ENCODE measurements around the gene PCTP.

The PCTP gene

DNA sequence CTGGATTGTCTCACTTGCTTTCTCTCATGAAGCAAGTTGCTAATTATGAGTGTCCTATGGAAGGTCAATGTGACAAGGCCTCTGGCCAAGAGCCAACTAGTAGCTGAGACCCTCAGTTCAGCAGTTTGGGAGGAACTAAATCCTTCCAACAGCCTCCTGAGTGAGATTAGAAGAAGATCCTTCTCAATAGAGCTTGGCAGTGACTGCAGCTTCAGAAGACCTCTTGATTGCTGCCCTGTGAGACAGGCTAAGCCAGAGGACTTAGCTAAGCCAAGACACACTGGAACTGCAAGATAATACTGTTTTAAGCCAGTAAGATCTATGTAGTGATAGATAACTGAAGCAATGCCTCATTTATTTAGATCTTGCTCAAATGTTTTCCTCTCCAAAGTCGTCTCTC lies 34.3 kb downstream of the PCTP start:
- H3K79me2 ChIP-seq (ENCODE audit: insufficient read depth, low read length) = no peaks in the 10 kb centered on the region
- H3K4me1 ChIP-seq (ENCODE audit: insufficient read depth, low read length, severe bottlenecking) = no peaks in the 10 kb centered on the region
- no peak overlapping the region for H3K4me3 ChIP-seq (ENCODE audit: low read depth, low read length, poor library complexity, severe bottlenecking)
- no peak overlapping the region for H3K9ac ChIP-seq (ENCODE audit: low read length)
- no peaks in the 10 kb centered on the region for H3K36me3 ChIP-seq (ENCODE audit: insufficient read depth, low read length)
- no peaks in the 10 kb centered on the region for H3K9me3 ChIP-seq (ENCODE audit: low read length)
- no peak overlapping the region for H2AFZ ChIP-seq (ENCODE audit: low read length)
- no peaks in the 10 kb centered on the region for H3F3A ChIP-seq (ENCODE audit: insufficient read depth, low read length)
- no peaks in the 10 kb centered on the region for H4K20me1 ChIP-seq (ENCODE audit: insufficient read depth, low read length)
- H3K27ac ChIP-seq (ENCODE audit: low read depth, low read length, poor library complexity, severe bottlenecking) = no peak overlapping the region
- TF ChIP-seq EZH2 (IDR thresholded peaks at IDR 0.05; ENCODE audit: borderline replicate concordance, low read length) = no peak
- TF ChIP-seq, protein P1, sequence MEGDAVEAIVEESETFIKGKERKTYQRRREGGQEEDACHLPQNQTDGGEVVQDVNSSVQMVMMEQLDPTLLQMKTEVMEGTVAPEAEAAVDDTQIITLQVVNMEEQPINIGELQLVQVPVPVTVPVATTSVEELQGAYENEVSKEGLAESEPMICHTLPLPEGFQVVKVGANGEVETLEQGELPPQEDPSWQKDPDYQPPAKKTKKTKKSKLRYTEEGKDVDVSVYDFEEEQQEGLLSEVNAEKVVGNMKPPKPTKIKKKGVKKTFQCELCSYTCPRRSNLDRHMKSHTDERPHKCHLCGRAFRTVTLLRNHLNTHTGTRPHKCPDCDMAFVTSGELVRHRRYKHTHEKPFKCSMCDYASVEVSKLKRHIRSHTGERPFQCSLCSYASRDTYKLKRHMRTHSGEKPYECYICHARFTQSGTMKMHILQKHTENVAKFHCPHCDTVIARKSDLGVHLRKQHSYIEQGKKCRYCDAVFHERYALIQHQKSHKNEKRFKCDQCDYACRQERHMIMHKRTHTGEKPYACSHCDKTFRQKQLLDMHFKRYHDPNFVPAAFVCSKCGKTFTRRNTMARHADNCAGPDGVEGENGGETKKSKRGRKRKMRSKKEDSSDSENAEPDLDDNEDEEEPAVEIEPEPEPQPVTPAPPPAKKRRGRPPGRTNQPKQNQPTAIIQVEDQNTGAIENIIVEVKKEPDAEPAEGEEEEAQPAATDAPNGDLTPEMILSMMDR (IDR thresholded peaks at IDR 0.05; ENCODE audit: low read length) = no peak
- no peak overlapping the region for H3K4me2 ChIP-seq (ENCODE audit: low read length)
- H3K27me3 ChIP-seq (ENCODE audit: insufficient read depth, low read length) = 0 out of 2 replicates have a peak, but pooled peaks cover 4% of the 10 kb centered on the region
- no peaks in the 10 kb centered on the region for H3K9me2 ChIP-seq (ENCODE audit: low read depth, low read length)

DNA sequence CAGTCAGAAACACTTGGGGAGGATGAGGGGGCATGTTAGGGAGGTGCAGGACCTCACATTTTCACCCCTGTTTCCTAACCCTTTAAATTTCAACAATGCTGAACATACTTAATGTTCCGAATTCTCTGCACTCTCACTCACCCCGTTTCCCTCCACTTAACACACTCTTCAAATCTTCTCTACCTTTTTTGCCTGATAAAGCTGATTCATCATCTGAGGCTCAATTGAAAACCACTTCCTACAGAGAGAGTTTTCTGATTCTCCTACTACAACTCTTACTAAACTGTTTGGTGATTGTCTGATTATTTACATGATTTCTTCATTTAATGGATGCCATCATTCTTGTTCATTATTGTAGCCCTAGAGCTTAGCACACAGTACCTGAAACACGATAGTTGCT lies 42.4 kb downstream of the PCTP start:
- Histone ChIP-seq H3F3A (ENCODE audit: insufficient read depth, low read length) (no peaks in the 10 kb centered on the region), H3K4me2 (ENCODE audit: low read length) (no peak overlapping the region), H3K9me2 (ENCODE audit: low read depth, low read length) (no peaks in the 10 kb centered on the region), H3K4me3 (ENCODE audit: low read depth, low read length, poor library complexity, severe bottlenecking) (no peak overlapping the region), H3K27ac (ENCODE audit: low read depth, low read length, poor library complexity, severe bottlenecking) (no peak overlapping the region), H3K79me2 (ENCODE audit: insufficient read depth, low read length) (no peaks in the 10 kb centered on the region), H3K4me1 (ENCODE audit: insufficient read depth, low read length, severe bottlenecking) (no peaks in the 10 kb centered on the region), H4K20me1 (ENCODE audit: insufficient read depth, low read length) (no peaks in the 10 kb centered on the region), H2AFZ (ENCODE audit: low read length) (no peak overlapping the region), H3K9ac (ENCODE audit: low read length) (no peak overlapping the region), H3K36me3 (ENCODE audit: insufficient read depth, low read length) (no peaks in the 10 kb centered on the region), H3K9me3 (ENCODE audit: low read length) (no peaks in the 10 kb centered on the region), H3K27me3 (ENCODE audit: insufficient read depth, low read length) (no peaks in the 10 kb centered on the region)
- TF ChIP-seq, protein P1 (IDR thresholded peaks at IDR 0.05; ENCODE audit: low read length) = no peak
- TF ChIP-seq EZH2 (IDR thresholded peaks at IDR 0.05; ENCODE audit: borderline replicate concordance, low read length) = no peak

DNA sequence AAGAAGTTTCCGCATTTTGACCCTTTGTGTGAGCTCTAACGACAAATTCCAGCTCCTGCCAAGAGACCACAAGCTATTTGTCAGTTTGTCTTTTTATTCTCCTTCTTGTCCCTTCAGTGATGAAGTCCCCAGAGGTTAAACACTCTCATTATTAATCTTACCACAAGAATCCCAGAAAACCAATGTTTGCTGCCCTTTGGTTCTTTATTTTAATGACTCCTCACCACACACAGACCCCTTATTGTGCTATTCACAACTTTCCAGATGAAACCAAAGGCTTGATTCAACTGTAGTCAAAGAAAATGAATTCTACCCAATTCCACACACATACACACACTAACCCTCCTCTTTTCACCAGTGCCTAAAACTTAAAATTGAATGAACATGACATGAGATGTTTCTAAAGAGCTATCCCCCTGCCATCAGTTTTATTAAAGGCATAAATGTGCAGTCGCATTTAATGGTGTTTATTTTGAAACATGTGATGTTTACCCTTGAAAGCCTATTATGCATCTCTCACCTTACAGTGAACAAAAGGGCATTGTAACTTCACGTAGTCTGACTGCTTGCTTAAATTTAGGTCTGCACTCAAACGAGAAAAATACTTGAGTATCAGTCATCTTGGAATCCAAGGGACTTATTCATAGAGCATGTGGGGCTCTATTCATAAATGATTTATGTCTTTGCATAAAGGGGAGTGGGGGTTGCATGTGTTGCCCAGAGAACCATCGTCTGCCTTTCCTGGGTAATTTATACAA lies 44.1 kb downstream of the PCTP start:
- no peak overlapping the region for H3K4me3 ChIP-seq (ENCODE audit: low read depth, low read length, poor library complexity, severe bottlenecking)
- no peak overlapping the region for H3K27ac ChIP-seq (ENCODE audit: low read depth, low read length, poor library complexity, severe bottlenecking)
- no peaks in the 10 kb centered on the region for H4K20me1 ChIP-seq (ENCODE audit: insufficient read depth, low read length)
- no peaks in the 10 kb centered on the region for H3K79me2 ChIP-seq (ENCODE audit: insufficient read depth, low read length)
- no peaks in the 10 kb centered on the region for H3K36me3 ChIP-seq (ENCODE audit: insufficient read depth, low read length)
- H3K9me2 ChIP-seq (ENCODE audit: low read depth, low read length) = no peaks in the 10 kb centered on the region
- no peaks in the 10 kb centered on the region for H3K4me1 ChIP-seq (ENCODE audit: insufficient read depth, low read length, severe bottlenecking)
- H3K4me2 ChIP-seq (ENCODE audit: low read length) = no peak overlapping the region
- no peaks in the 10 kb centered on the region for H3K9me3 ChIP-seq (ENCODE audit: low read length)
- H3F3A ChIP-seq (ENCODE audit: insufficient read depth, low read length) = no peaks in the 10 kb centered on the region
- H3K27me3 ChIP-seq (ENCODE audit: insufficient read depth, low read length) = no peaks in the 10 kb centered on the region
- H3K9ac ChIP-seq (ENCODE audit: low read length) = no peak overlapping the region
- TF ChIP-seq, protein P1 (IDR thresholded peaks at IDR 0.05; ENCODE audit: low read length) = no peak
- no peak for TF ChIP-seq EZH2 (IDR thresholded peaks at IDR 0.05; ENCODE audit: borderline replicate concordance, low read length)
- H2AFZ ChIP-seq (ENCODE audit: low read length) = no peak overlapping the region

Data from OCI-LY1 (cell line).